Activated T-helper 17 cell treated with anti-CD3 and anti-CD28 coated beads, Interleukin-2, amount 50 U/mL, for 72 hours (primary cell): ENCODE data around the gene ATG101. TPM values are rescaled to one million over a fixed set of nuclear protein-coding genes. Genes with fewer than 3 reads are reported as not detected.

Experiments
- ATAC-seq: fragments of 150-1000 bp; cut with Tn5 transposase; replicated peaks from 2 replicates; pipeline ENCODE4 v1.10.0; 2021; ENCODE audit warnings: mild to moderate bottlenecking, moderate library complexity
- H3K27ac Mint-ChIP-seq: one replicate; pipeline ENCODE4 v1.8.0; 2022; ENCODE audit warnings: mixed read lengths
- H3K27me3 Mint-ChIP-seq: one replicate; pipeline ENCODE4 v1.8.0; 2022; ENCODE audit warnings: mixed read lengths
- H3K36me3 Mint-ChIP-seq: one replicate; pipeline ENCODE4 v1.8.0; 2022; ENCODE audit warnings: low read depth, mild to moderate bottlenecking, mixed read lengths
- H3K4me1 Mint-ChIP-seq: one replicate; pipeline ENCODE4 v1.8.0; 2022; ENCODE audit warnings: mixed read lengths
- H3K4me3 Mint-ChIP-seq: one replicate; pipeline ENCODE4 v1.8.0; 2022; ENCODE audit warnings: mild to moderate bottlenecking, mixed read lengths
- H3K9me3 Mint-ChIP-seq: one replicate; pipeline ENCODE4 v1.8.0; 2022; ENCODE audit warnings: mixed read lengths
- total RNA-seq, 2 donors: library from RNA; stranded (reverse); gene quantifications; one replicate each; pipeline ENCODE4 v1.2.3, GENCODE V29; 2022

ATG101 gene
- total RNA-seq, 2 donors from 2014 or later: 27.6 to 31.1 TPM

DNA sequence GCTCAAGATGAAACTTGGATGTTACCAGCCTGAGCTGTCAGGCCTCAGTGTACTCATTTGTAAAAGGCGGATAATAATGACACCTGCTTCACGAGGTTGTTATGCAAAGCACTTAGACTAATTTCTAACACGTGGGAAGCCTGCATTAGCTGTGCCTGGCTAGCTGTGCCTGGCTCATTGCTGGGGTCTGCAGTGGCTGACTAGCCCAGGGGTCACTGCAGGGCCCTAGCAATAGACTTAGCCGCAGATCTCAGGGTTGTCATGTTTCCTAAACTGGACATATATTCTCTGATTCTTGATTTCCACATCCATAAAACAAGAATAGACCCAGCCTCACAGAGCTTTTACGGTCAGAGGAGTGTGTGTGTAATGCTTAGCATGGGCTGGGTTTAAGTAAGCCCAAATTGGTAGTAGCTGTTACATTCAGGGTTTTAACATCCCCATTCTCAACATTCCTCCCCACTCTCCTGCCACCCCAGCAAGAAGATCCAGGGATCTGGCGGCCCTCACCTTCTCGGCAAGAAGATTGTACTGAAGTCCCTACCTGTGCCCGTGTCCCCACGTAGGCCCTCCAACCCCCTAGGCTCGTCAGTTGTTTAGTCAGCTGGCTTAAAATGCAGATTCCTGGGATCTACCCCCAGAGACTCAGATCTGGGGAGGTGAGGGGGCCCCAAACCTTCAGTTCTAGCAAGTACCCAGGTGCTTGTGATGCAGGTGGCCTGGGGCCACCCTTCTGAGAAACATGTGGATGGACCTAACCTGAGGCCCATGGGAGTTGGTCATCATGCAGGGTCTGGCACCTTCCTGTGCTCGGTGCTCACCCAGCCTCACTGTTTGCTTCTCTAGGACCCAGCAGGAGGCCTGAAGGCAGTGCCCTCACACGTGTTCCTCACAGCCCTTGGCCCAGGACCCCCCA, 9.9 kb upstream of the ATG101 start:
- Mint-ChIP-seq H3K36me3 (peaks cover 41% of the 10 kb centered on the region), H3K4me3 (no peak overlapping the region), H3K27ac (no peak overlapping the region), H3K9me3 (no peaks in the 10 kb centered on the region), H3K27me3 (no peaks in the 10 kb centered on the region), H3K4me1 (no peaks in the 10 kb centered on the region)
- ATAC-seq: no peak

- no peak overlapping the region for H3K4me3 Mint-ChIP-seq
- no peak overlapping the region for H3K27ac Mint-ChIP-seq
- no peak for ATAC-seq
- peaks cover 5% of the 10 kb centered on the region for H3K4me1 Mint-ChIP-seq
- peaks cover 33% of the 10 kb centered on the region for H3K36me3 Mint-ChIP-seq
- H3K27me3 Mint-ChIP-seq: no peaks in the 10 kb centered on the region
- no peaks in the 10 kb centered on the region for H3K9me3 Mint-ChIP-seq
These were observed 9.1 kb upstream of the ATG101 start for GRCh38 chr12:52060498-52061177.

DNA sequence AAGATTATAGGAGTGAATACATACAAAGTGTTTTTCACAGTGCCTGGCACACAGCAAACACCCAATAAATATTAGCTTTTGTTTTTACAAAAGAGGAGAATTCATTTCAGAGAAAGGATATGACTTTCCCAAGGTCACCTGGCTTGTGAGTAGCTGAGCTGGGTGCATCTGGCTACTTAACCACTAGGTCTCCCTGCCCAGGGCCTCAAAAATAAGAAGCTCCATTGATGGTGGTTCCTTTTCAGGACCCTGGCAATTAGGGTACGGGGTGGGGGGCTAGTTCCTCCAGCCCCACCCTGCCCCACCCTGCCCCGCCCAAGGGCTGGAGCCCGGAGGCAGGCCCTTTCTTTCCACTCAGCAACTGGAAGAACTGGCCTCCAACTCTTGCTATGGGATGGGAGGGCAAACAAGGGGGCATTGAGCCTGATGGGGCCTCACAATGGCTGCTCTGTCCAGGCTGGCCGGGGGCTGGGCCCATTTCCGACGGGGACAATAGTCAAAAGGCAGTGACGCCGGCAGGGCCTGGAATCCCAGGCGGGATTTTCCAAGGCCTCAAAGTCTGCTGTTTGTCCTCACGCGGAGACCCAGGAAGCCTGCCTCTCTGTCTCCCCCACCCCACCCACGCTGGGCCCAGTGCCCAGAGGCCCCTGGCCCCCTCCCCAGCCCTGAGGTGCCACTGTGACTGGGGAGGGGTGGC, 8.2 kb upstream of the ATG101 start:
- H3K36me3 Mint-ChIP-seq: peaks cover 24% of the 10 kb centered on the region
- H3K9me3 Mint-ChIP-seq: no peaks in the 10 kb centered on the region
- H3K27ac Mint-ChIP-seq: no peak overlapping the region
- H3K4me3 Mint-ChIP-seq: no peak overlapping the region
- no peaks in the 10 kb centered on the region for H3K27me3 Mint-ChIP-seq
- H3K4me1 Mint-ChIP-seq: peaks cover 10% of the 10 kb centered on the region
- ATAC-seq: no peak

DNA sequence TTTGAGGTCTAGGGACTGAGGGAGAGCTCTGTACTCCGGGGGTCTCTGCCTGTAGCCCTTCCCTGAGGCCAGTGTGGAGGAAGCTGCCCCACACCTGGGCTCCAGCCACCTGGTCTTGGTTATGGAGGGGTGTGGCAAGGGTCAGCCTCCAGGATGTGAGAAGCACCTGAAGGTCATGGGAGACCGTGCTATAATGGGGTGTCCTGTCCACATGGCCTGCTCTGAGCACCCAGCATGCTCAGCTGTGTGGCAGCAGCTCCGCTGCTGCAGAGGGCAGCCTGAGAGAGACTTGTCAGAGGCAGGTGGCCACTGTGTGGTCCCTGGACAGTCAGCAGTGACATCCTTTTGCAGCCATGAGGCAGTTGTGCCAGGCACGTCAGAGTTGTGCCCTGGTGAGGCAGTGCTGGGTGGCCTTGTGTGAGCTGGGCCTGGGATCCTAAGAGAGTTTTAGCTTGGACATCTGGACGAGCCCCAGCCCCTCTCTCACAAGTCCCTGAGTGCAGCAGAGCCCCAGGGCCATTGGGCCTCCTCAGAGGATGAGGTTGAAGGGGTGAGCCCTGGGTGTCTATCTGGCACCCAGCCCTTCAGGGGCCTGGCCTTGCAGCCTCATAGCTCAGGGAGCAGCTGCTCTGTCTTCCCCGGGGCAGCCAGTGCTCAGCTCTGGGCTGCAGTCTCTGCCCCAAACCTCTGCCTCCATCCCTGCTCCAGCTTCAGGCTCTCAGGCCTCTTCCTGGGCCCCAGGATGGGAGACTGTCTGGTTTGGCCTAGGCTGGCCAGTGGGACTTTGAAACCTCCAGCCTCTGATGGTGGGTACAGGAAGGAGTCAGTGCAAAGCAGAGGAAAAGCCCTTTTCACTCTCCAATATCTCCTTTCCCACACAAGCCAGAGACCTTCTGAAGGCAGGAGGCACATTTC, 7.4 kb upstream of the ATG101 start:
- Mint-ChIP-seq H3K36me3 (peaks cover 16% of the 10 kb centered on the region), H3K27ac (no peak overlapping the region)

DNA sequence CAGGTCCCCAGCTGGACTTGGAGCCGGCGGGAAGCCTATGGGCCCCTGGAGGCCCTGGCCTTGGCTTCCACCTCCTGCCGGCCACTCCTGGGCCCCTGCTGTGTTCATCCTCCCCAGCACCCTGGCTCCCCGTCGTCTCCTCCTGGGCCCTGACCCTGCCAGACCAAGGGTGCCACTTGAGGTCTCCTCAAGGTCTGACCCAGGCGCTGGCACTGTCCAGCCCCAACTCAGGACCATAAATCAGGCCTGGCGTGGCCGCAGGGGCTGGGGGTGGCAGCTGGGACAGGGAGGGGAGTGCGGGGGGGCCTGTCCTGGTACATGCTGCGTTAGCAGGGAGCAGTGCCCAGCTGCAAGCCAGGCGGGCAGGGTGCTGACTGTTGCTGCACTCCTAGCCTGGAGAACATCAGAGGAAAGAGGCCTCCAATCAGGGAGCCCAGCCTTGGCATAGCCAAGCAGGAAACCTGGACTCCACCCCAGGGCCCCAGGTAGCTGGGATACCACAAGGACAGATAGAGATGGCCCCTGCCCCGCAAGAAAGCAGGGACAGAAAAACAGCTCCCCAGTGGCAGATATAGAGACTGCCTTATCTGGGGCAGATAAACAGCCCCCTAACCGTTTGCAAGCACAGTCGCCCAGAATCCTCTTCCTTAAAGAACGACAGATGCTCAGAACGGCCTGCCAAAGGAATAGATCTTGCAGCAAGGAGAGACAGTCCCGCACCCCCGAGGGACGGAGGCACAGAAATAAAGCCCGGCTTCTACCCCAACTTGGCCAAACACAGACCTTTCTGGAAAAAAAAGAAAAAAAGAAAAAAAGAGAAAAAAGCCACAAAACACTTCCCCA, 6.5 kb upstream of the ATG101 start:
- peaks cover 15% of the 10 kb centered on the region for H3K4me1 Mint-ChIP-seq
- ATAC-seq: no peak
- no peak overlapping the region for H3K27ac Mint-ChIP-seq
- H3K9me3 Mint-ChIP-seq: no peaks in the 10 kb centered on the region
- H3K27me3 Mint-ChIP-seq: no peaks in the 10 kb centered on the region
- peaks cover 9% of the 10 kb centered on the region for H3K36me3 Mint-ChIP-seq
- H3K4me3 Mint-ChIP-seq: no peak overlapping the region

More for the DNA sequence above, 7.4 kb upstream of the ATG101 start:
- H3K9me3 Mint-ChIP-seq: no peaks in the 10 kb centered on the region
- no peak for ATAC-seq
- no peak overlapping the region for H3K4me3 Mint-ChIP-seq
- no peaks in the 10 kb centered on the region for H3K27me3 Mint-ChIP-seq
- peaks cover 15% of the 10 kb centered on the region for H3K4me1 Mint-ChIP-seq

DNA sequence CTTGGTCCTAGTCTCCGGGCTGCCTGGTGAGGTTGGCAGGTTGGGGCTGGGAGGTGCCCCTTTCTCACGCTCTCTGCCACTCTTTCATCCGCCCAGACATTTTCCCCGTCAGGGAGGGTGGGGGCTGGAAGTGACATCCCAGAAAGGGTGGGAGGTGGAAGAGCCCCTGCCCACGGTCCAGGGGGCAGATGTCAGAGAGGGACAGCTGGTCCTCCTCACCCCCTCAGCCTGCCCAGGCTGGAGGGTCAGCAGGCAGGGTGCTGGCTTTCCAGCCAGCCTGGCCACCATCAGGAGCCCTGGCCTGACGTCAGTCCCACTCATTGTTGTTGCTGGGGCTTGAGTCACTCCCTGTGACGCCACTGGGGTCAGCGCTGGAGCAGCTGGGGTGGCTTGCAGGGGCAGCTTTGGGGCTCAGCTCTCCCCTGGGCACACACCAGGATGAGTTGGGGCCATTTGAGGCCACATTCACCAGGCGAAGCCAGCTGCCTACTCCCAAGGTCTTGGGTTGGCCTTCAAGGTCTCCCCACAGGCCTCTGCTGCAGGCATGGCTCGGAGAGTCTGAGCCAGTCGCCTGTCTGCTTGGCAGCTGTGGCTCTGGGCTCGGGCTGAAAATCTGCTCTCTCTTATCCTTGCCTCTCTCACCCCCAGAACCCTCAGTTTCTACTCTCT, 5.7 kb upstream of the ATG101 start:
- peaks cover 1% of the 10 kb centered on the region for H3K36me3 Mint-ChIP-seq
- H3K27me3 Mint-ChIP-seq: no peaks in the 10 kb centered on the region
- H3K27ac Mint-ChIP-seq: no peak overlapping the region
- H3K4me3 Mint-ChIP-seq: no peak overlapping the region
- H3K4me1 Mint-ChIP-seq: peaks cover 15% of the 10 kb centered on the region
- H3K9me3 Mint-ChIP-seq: no peaks in the 10 kb centered on the region
- ATAC-seq: no peak

DNA sequence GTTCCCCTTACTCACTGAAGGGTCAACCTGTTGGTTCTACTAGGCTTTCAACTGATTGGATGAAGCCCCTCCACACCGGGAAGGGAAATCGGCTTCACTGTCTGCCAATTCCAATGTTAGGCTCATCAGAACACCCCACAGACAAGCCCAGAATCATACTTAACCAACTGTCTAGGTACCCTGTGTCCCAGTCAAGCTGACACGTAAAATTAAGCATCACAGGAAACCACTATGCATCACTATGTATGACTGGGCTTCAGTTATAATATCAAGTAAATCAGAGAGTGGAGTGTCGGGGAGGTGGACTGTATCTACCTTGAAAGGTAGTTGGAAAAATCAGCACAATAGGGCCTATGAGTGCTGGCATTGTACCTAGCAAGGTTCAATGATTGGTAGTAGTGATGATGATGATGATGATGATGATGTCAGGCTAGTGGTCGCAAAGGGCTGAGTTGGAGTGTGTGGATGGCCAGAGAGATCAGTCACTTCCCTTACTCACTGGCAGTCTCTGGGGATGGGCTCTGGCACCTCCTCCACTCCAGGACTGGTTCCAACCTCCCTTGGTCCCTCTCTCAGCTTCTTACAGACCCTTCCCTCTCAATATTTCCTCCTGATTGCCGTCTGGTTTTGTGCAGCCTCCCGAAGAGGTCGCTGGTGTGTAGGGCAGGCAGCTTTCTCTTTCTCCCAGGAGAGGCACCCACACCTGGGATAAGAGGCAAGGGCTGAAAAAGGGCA, 3.3 kb upstream of the ATG101 start:
- peak overlapping the region; percentile 6 for H3K4me3 Mint-ChIP-seq
- peaks cover 18% of the 10 kb centered on the region for H3K36me3 Mint-ChIP-seq
- H3K9me3 Mint-ChIP-seq: no peaks in the 10 kb centered on the region
- H3K4me1 Mint-ChIP-seq: peaks cover 26% of the 10 kb centered on the region
- peak; percentile 45 for ATAC-seq
- H3K27me3 Mint-ChIP-seq: no peaks in the 10 kb centered on the region
- H3K27ac Mint-ChIP-seq: peak overlapping the region; percentile 1

DNA sequence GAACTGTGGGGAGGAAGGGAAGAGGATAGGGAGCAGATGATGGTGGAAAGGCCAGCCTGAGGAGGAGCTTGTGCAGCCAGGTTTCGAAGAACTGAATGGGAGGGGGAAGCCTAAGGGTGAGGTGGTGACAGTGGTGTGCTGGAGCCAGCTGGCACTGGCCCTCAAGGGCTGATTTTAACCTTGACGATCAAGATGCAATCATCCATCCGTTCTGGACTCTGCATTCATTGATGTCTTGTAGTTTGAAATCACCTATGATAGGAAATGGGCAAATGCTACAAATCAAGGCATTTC, 2.8 kb upstream of the ATG101 start:
- no peak for ATAC-seq
- peak overlapping the region; percentile 1 for H3K27ac Mint-ChIP-seq
- no peaks in the 10 kb centered on the region for H3K27me3 Mint-ChIP-seq
- no peaks in the 10 kb centered on the region for H3K9me3 Mint-ChIP-seq
- H3K36me3 Mint-ChIP-seq: peaks cover 22% of the 10 kb centered on the region
- peaks cover 30% of the 10 kb centered on the region for H3K4me1 Mint-ChIP-seq
- H3K4me3 Mint-ChIP-seq: peak overlapping the region; percentile 6

- H3K36me3 Mint-ChIP-seq: peaks cover 55% of the 10 kb centered on the region
These were observed 577 bp downstream of the ATG101 start for GRCh38 chr12:52070185-52070925.

GRCh38 chr12:52073531-52074381, 4.0 kb downstream of the ATG101 start:
- peak overlapping the region; percentile 39 for H3K4me3 Mint-ChIP-seq
- peaks cover 28% of the 10 kb centered on the region for H3K4me1 Mint-ChIP-seq
- H3K27ac Mint-ChIP-seq: peak overlapping the region; percentile 47

More at GRCh38 chr12:52070185-52070925, 577 bp downstream of the ATG101 start:
- Mint-ChIP-seq H3K9me3 (no peaks in the 10 kb centered on the region), H3K27ac (peak overlapping the region; percentile 99), H3K4me1 (peaks cover 42% of the 10 kb centered on the region), H3K27me3 (no peaks in the 10 kb centered on the region), H3K4me3 (peak overlapping the region; percentile 99)
- peak; percentile 34 for ATAC-seq

GRCh38 chr12:52074971-52075724, 5.4 kb downstream of the ATG101 start:
- Mint-ChIP-seq H3K27me3 (no peaks in the 10 kb centered on the region), H3K36me3 (peaks cover 80% of the 10 kb centered on the region), H3K4me3 (no peak overlapping the region), H3K9me3 (no peaks in the 10 kb centered on the region), H3K4me1 (peaks cover 28% of the 10 kb centered on the region), H3K27ac (no peak overlapping the region)
- no peak for ATAC-seq

More at GRCh38 chr12:52073531-52074381, 4.0 kb downstream of the ATG101 start:
- no peak for ATAC-seq
- Mint-ChIP-seq H3K27me3 (no peaks in the 10 kb centered on the region), H3K36me3 (peaks cover 87% of the 10 kb centered on the region), H3K9me3 (no peaks in the 10 kb centered on the region)
